Fibroblast of pulmonary artery (primary cell): ENCODE results near the gene ADARB2.
"Not testable (repeated sequence)": the region's sequence is repeated elsewhere in the genome, so short reads cannot be mapped to it uniquely, and the experiment has no call there.

Experiments
- DNase-seq: peaks from one replicate; pipeline ENCODE4 v3.0.0-alpha.2; 2010; ENCODE audit warnings: low read depth
- H3K4me3 ChIP-seq: replicated peaks from 2 replicates; pipeline ENCODE4 v1.5.1; 2011; ENCODE audit warnings: low read depth, mild to moderate bottlenecking, control low read depth, low read length, moderate library complexity
- CTCF ChIP-seq: IDR thresholded peaks from 2 replicates; pipeline ENCODE4 v1.5.1; 2011; ENCODE audit warnings: mild to moderate bottlenecking, control low read depth, low read length, inconsistent platforms; ENCODE audit errors: missing control alignments

ADARB2 gene

GRCh38 chr10:1229116-1229515 lies 508.2 kb downstream of the ADARB2 start:
- TF ChIP-seq CTCF = no peak
- H3K4me3 ChIP-seq = no peak overlapping the region
- DNase-seq = no peak

GRCh38 chr10:1228467-1228975 lies 508.8 kb downstream of the ADARB2 start:
- no peak overlapping the region for H3K4me3 ChIP-seq
- DNase-seq = no peak
- TF ChIP-seq CTCF = no peak

GRCh38 chr10:1227510-1228402 lies 509.6 kb downstream of the ADARB2 start:
- no peak overlapping the region for H3K4me3 ChIP-seq
- no peak for TF ChIP-seq CTCF
- DNase-seq = no peak

GRCh38 chr10:1226907-1227306 lies 510.4 kb downstream of the ADARB2 start:
- DNase-seq, H3K4me3 ChIP-seq: not testable (repeated sequence)

GRCh38 chr10:1219874-1220273 lies 517.5 kb downstream of the ADARB2 start:
- not testable (repeated sequence) for H3K4me3 ChIP-seq, DNase-seq

GRCh38 chr10:1217661-1218060 lies 519.7 kb downstream of the ADARB2 start:
- H3K4me3 ChIP-seq = no peak overlapping the region
- no peak for DNase-seq
- TF ChIP-seq CTCF = no peak

GRCh38 chr10:1217237-1217587 lies 520.1 kb downstream of the ADARB2 start:
- H3K4me3 ChIP-seq = no peak overlapping the region
- DNase-seq = no peak
- no peak for TF ChIP-seq CTCF

GRCh38 chr10:1216574-1217236 lies 520.6 kb downstream of the ADARB2 start:
- no peak for DNase-seq
- no peak for TF ChIP-seq CTCF
- H3K4me3 ChIP-seq = no peak overlapping the region
